ENCODE data around the gene PLA2G2C. TPM values are rescaled to one million over a fixed set of nuclear protein-coding genes. Genes with fewer than 3 reads are reported as not detected.

The PLA2G2C gene
- total RNA-seq, 2 experiments from 2014 or later, result 0.44 to 0.57 TPM

- peaks cover 13% of the 10 kb centered on the region for H3K4me1 ChIP-seq (ENCODE audit: insufficient read depth, low read length, poor library complexity, severe bottlenecking)
- H3K79me2 ChIP-seq (ENCODE audit: insufficient read depth, low read depth, low read length), result no peaks in the 10 kb centered on the region
- H3K4me2 ChIP-seq (ENCODE audit: low read length), result no peak overlapping the region
- no peak overlapping the region for H3K27ac ChIP-seq (ENCODE audit: low read depth, low read length, poor library complexity, severe bottlenecking)
- CTCF ChIA-PET (ENCODE audit: unreplicated experiment), result interaction anchor here (1.0 kb wide), 1 partner anchor 15 kb away, joined by 3 read pairs; no protein-coding TSS in a partner anchor
- H3K9me3 ChIP-seq (ENCODE audit: low read length), result no peaks in the 10 kb centered on the region
- no peaks in the 10 kb centered on the region for H3K36me3 ChIP-seq (ENCODE audit: insufficient read depth, low read length)
- no peak for DNase-seq (ENCODE audit: low spot score)
- intact Hi-C loops (cut with micrococcal nuclease; ENCODE audit: unreplicated experiment), result no loop called here
- no peaks in the 10 kb centered on the region for H3K9me2 ChIP-seq (ENCODE audit: insufficient read depth, low read length)
- H4K20me1 ChIP-seq (ENCODE audit: insufficient read depth, low read length), result no peaks in the 10 kb centered on the region
- no peak overlapping the region for H3K4me3 ChIP-seq (ENCODE audit: low read depth, low read length, poor library complexity, severe bottlenecking)
- POLR2A ChIA-PET, result no interaction called here
- BruUV-seq (replicated peaks), result no TSS peak
- TF ChIP-seq, protein P1, sequence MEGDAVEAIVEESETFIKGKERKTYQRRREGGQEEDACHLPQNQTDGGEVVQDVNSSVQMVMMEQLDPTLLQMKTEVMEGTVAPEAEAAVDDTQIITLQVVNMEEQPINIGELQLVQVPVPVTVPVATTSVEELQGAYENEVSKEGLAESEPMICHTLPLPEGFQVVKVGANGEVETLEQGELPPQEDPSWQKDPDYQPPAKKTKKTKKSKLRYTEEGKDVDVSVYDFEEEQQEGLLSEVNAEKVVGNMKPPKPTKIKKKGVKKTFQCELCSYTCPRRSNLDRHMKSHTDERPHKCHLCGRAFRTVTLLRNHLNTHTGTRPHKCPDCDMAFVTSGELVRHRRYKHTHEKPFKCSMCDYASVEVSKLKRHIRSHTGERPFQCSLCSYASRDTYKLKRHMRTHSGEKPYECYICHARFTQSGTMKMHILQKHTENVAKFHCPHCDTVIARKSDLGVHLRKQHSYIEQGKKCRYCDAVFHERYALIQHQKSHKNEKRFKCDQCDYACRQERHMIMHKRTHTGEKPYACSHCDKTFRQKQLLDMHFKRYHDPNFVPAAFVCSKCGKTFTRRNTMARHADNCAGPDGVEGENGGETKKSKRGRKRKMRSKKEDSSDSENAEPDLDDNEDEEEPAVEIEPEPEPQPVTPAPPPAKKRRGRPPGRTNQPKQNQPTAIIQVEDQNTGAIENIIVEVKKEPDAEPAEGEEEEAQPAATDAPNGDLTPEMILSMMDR (conservative IDR thresholded peaks at IDR 0.05; ENCODE audit: low read length), result no peak
- no peak for TF ChIP-seq EZH2phosphoT487 (IDR thresholded peaks at IDR 0.05; ENCODE audit: borderline replicate concordance, low read depth, low read length)
- H2AFZ ChIP-seq (ENCODE audit: low read length), result no peak overlapping the region
These were observed 59.4 kb downstream of the PLA2G2C start for GRCh38 chr1:20126806-20127440.

- Histone ChIP-seq H3K27ac (ENCODE audit: low read depth, low read length, poor library complexity, severe bottlenecking) (no peak overlapping the region), H3K9me2 (ENCODE audit: insufficient read depth, low read length) (no peaks in the 10 kb centered on the region), H4K20me1 (ENCODE audit: insufficient read depth, low read length) (no peaks in the 10 kb centered on the region), H3K4me2 (ENCODE audit: low read length) (no peak overlapping the region), H3K36me3 (ENCODE audit: insufficient read depth, low read length) (no peaks in the 10 kb centered on the region), H2AFZ (ENCODE audit: low read length) (no peak overlapping the region), H3K79me2 (ENCODE audit: insufficient read depth, low read depth, low read length) (no peaks in the 10 kb centered on the region), H3K4me3 (ENCODE audit: low read depth, low read length, poor library complexity, severe bottlenecking) (no peak overlapping the region), H3K4me1 (ENCODE audit: insufficient read depth, low read length, poor library complexity, severe bottlenecking) (peaks cover 13% of the 10 kb centered on the region), H3K9me3 (ENCODE audit: low read length) (no peaks in the 10 kb centered on the region)
- TF ChIP-seq, protein P1 (conservative IDR thresholded peaks at IDR 0.05; ENCODE audit: low read length), result no peak
- no peak for TF ChIP-seq EZH2phosphoT487 (IDR thresholded peaks at IDR 0.05; ENCODE audit: borderline replicate concordance, low read depth, low read length)
- POLR2A ChIA-PET, result no interaction called here
- BruUV-seq (replicated peaks), result no TSS peak
- CTCF ChIA-PET (ENCODE audit: unreplicated experiment), result no interaction called here
- DNase-seq (ENCODE audit: low spot score), result no peak
- intact Hi-C loops (cut with micrococcal nuclease; ENCODE audit: unreplicated experiment), result no loop called here
These were observed 60.1 kb downstream of the PLA2G2C start for GRCh38 chr1:20126041-20126805.

DNA sequence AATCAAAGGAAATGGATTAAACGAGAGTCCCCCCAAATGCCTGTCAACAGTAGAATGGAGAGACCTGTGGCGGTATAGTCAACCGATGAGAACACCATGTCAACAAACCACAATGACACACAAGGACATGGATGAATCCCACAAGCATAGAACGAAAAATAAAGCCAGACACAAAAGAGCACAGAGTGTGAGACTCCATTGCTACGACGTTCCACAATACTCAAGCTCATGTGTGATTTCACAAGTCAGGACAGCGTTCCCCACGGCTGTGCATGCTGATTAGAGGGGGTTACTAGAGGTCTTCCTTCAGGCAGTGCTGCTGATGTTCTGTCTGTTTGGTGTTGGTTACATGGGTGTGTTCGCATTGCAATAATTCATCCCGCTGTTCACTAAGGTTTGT lies 61.2 kb downstream of the PLA2G2C start:
- Histone ChIP-seq H3K9me2 (ENCODE audit: insufficient read depth, low read length) (no peaks in the 10 kb centered on the region), H4K20me1 (ENCODE audit: insufficient read depth, low read length) (no peaks in the 10 kb centered on the region), H3K36me3 (ENCODE audit: insufficient read depth, low read length) (no peaks in the 10 kb centered on the region), H3K4me1 (ENCODE audit: insufficient read depth, low read length, poor library complexity, severe bottlenecking) (peaks cover 15% of the 10 kb centered on the region), H3K4me2 (ENCODE audit: low read length) (no peak overlapping the region), H3K9me3 (ENCODE audit: low read length) (no peaks in the 10 kb centered on the region), H3K4me3 (ENCODE audit: low read depth, low read length, poor library complexity, severe bottlenecking) (no peak overlapping the region), H3K27ac (ENCODE audit: low read depth, low read length, poor library complexity, severe bottlenecking) (no peak overlapping the region), H2AFZ (ENCODE audit: low read length) (no peak overlapping the region), H3K79me2 (ENCODE audit: insufficient read depth, low read depth, low read length) (no peaks in the 10 kb centered on the region)
- ChIA-PET POLR2A (interaction anchor here (1.6 kb wide), 1 partner anchor 27 kb away, joined by 3 read pairs; no protein-coding TSS in a partner anchor), CTCF (ENCODE audit: unreplicated experiment) (interaction anchor here (0.6 kb wide), 1 partner anchor 90 kb away, joined by 3 read pairs; no protein-coding TSS in a partner anchor)
- TF ChIP-seq EZH2phosphoT487 (IDR thresholded peaks at IDR 0.05; ENCODE audit: borderline replicate concordance, low read depth, low read length), result no peak
- BruUV-seq (replicated peaks), result no TSS peak
- no peak for DNase-seq (ENCODE audit: low spot score)
- intact Hi-C loops (cut with micrococcal nuclease; ENCODE audit: unreplicated experiment), result no loop called here

All from OCI-LY7 (cell line).